A673 (cell line): Measurements from ENCODE around the gene FOXI1. TPM values are rescaled to one million over a fixed set of nuclear protein-coding genes. Genes with fewer than 3 reads are reported as not detected.
"Not testable (repeated sequence)": the region's sequence is repeated elsewhere in the genome, so short reads cannot be mapped to it uniquely, and the experiment has no call there.

ENCODE experiments used
- BruUV-seq: library from RNA; stranded (reverse); fragments of 400-500 nt; replicated peaks from 2 replicates; lab custom pipeline; 2021; lab: Mats Ljungman, UMichigan
- CTCF ChIA-PET: fragments of 300-600 bp; sonication (Branson Sonifier 250); formaldehyde crosslinking; loops from one replicate; lab custom pipeline; 2022; ENCODE audit warnings: antibody characterized with exemption; lab: Charles Lee
- POLR2A ChIA-PET: fragments of 300-600 bp; sonication (Branson Sonifier 250); formaldehyde crosslinking; loops from one replicate; lab custom pipeline; 2022; ENCODE audit warnings: antibody characterized with exemption; ENCODE audit not compliant: low non-redundant PET; lab: Charles Lee
- DNase-seq: peaks from one replicate; pipeline ENCODE4 v3.0.0-alpha.2; 2015; ENCODE audit warnings: low spot score
- H3K27ac ChIP-seq: fragments of 200-600 bp; sonication (generic); 2 replicates; pipeline ENCODE4 v1.5.1; 2016; ENCODE audit warnings: mixed run types, low read depth, mild to moderate bottlenecking, mixed read lengths, antibody characterized with exemption, low read length; ENCODE audit not compliant: poor library complexity, severe bottlenecking
- H3K27me3 ChIP-seq: fragments of 200-600 bp; sonication (generic); replicated peaks from 2 replicates; pipeline ENCODE4 v1.6.1; 2017; ENCODE audit warnings: mixed run types, low read depth, mild to moderate bottlenecking, mixed read lengths, antibody characterized with exemption, low read length; ENCODE audit not compliant: insufficient read depth, poor library complexity
- H3K36me3 ChIP-seq: fragments of 200-600 bp; sonication (generic); 2 replicates; pipeline ENCODE4 v1.6.1; 2016; ENCODE audit warnings: mixed run types, mild to moderate bottlenecking, mixed read lengths, antibody characterized with exemption, low read length; ENCODE audit not compliant: insufficient read depth, poor library complexity, severe bottlenecking
- H3K4me1 ChIP-seq: fragments of 200-600 bp; sonication (generic); 2 replicates; pipeline ENCODE4 v1.6.1; 2017; ENCODE audit warnings: mixed run types, mild to moderate bottlenecking, mixed read lengths, antibody characterized with exemption, low read length; ENCODE audit not compliant: insufficient read depth, poor library complexity, severe bottlenecking
- H3K4me3 ChIP-seq: fragments of 200-600 bp; sonication (generic); 2 replicates; pipeline ENCODE4 v1.5.1; 2016; ENCODE audit warnings: low read depth, mixed run types, mild to moderate bottlenecking, mixed read lengths, low read length; ENCODE audit not compliant: poor library complexity, severe bottlenecking
- H3K9me3 ChIP-seq: fragments of 200-600 bp; sonication (generic); 2 replicates; pipeline ENCODE4 v1.6.1; 2016; ENCODE audit warnings: mixed run types, low read depth, mild to moderate bottlenecking, mixed read lengths, antibody characterized with exemption, low read length; ENCODE audit not compliant: poor library complexity, severe bottlenecking
- CTCF ChIP-seq: fragments of 300-800, 200-600 bp; sonication (generic); conservative IDR thresholded peaks from 2 replicates; pipeline ENCODE4 v1.5.1; 2017; ENCODE audit warnings: low read depth, mild to moderate bottlenecking, antibody characterized with exemption, low read length, moderate library complexity, mixed read lengths
- EZH2 ChIP-seq: fragments of 200-600 bp; sonication (generic); IDR thresholded peaks from 2 replicates; pipeline ENCODE4 v1.6.1; 2017; ENCODE audit warnings: borderline replicate concordance, low read depth, mild to moderate bottlenecking, mixed read lengths, antibody characterized with exemption, low read length; ENCODE audit not compliant: poor library complexity, severe bottlenecking
- intact Hi-C: fragments of 100-400 bp; cut with micrococcal nuclease; formaldehyde crosslinking; loops from one replicate; pipeline ENCODE4 v1.10.0; 2022; ENCODE audit not compliant: unreplicated experiment
- total RNA-seq: library from RNA; stranded (reverse); gene quantifications from 2 replicates; pipeline ENCODE4 v1.2.3, GENCODE V29; 2021

The FOXI1 gene
- total RNA-seq, 1 experiment from 2014 or later, result not detected

GRCh38 chr5:170082701-170083100 is 23.0 kb upstream of the FOXI1 start:
- H3K36me3 ChIP-seq, result no peaks in the 10 kb centered on the region
- H3K9me3 ChIP-seq, result no peaks in the 10 kb centered on the region
- intact Hi-C loops, result no loop called here
- no peak for TF ChIP-seq EZH2
- no peak for TF ChIP-seq CTCF
- H3K4me3 ChIP-seq, result no peak overlapping the region
- H3K27me3 ChIP-seq, result no peaks in the 10 kb centered on the region
- H3K27ac ChIP-seq, result no peak overlapping the region
- ChIA-PET CTCF (no interaction called here), POLR2A (no interaction called here)
- BruUV-seq, result no TSS peak
- H3K4me1 ChIP-seq, result no peaks in the 10 kb centered on the region
- DNase-seq, result no peak

- Histone ChIP-seq H3K4me3 (no peak overlapping the region), H3K9me3 (no peaks in the 10 kb centered on the region), H3K27ac (no peak overlapping the region), H3K4me1 (no peaks in the 10 kb centered on the region), H3K27me3 (no peaks in the 10 kb centered on the region), H3K36me3 (no peaks in the 10 kb centered on the region)
- intact Hi-C loops, result no loop called here
- DNase-seq, result no peak
- POLR2A ChIA-PET, result no interaction called here
- CTCF ChIA-PET, result no interaction called here
- BruUV-seq, result no TSS peak
- TF ChIP-seq CTCF, result no peak
- TF ChIP-seq EZH2, result no peak
Observed at GRCh38 chr5:170087168-170087817, 18.4 kb upstream of the FOXI1 start.

DNA sequence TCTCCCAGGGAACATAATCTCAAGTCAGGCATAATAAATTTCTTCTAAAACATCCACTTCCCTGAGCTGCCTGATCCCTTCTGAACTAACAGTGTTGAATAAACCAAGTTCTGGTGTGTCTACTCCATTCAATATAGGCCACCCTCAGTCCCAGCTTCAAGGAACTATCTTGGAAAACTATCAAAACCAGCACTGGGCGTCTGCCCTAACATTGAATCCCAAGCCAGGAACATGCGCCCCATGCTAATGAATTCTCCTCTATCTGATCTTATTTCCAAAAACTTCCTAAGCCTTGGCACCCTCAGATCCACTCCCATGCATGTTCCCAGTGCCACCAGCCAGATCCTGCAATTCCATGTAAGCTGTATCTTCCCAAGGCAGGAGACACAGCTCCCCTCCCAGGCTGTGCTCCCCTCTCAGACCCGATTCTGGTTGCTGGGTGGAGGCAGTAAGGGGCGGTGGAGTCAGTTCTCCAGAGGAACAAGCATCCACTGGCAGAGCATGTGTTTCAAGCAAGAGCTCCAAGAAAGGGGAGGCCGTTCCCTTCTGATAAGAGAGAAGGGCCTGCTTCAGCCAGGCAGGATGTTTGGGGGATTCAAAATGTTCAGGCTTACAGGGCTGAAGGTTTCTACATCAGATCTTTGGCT is 13.1 kb upstream of the FOXI1 start:
- DNase-seq, result no peak
- H3K27me3 ChIP-seq, result no peaks in the 10 kb centered on the region
- no peaks in the 10 kb centered on the region for H3K9me3 ChIP-seq
- no peak for TF ChIP-seq EZH2
- no peak for TF ChIP-seq CTCF
- H3K27ac ChIP-seq, result no peak overlapping the region
- ChIA-PET CTCF (no interaction called here), POLR2A (no interaction called here)
- H3K4me1 ChIP-seq, result no peaks in the 10 kb centered on the region
- H3K4me3 ChIP-seq, result no peak overlapping the region
- BruUV-seq, result no TSS peak
- no peaks in the 10 kb centered on the region for H3K36me3 ChIP-seq
- intact Hi-C loops, result no loop called here

DNA sequence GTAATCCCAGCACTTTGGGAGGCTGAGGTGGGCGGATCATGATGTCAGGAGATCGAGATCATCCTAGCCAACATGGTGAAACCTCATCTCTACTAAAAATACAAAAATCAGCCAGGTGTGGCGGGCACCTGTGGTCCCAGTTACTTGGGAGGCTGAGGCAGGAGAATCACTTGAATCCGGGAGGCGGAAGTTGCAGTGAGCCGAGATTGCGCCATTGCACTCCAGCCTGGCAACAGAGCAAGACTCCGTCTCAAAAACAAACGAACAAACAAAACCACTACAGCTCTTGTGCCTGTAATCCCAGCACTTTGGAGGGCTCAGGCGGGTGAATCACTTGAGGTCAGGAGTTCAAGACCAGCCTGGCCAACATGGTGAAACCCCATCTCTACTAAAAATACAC is 11.4 kb upstream of the FOXI1 start:
- H3K27ac ChIP-seq, DNase-seq, POLR2A ChIA-PET, H3K36me3 ChIP-seq, H3K9me3 ChIP-seq, H3K4me3 ChIP-seq, H3K4me1 ChIP-seq, intact Hi-C loops, H3K27me3 ChIP-seq, BruUV-seq: not testable (repeated sequence)
- CTCF ChIA-PET, result interaction anchor here (0.7 kb wide), 1 partner anchor 386 kb away, joined by 16 read pairs; no protein-coding TSS in a partner anchor
